BE2C (cell line): ENCODE results near the gene CYP1A1.
"Not testable (repeated sequence)": the region's sequence is repeated elsewhere in the genome, so short reads cannot be mapped to it uniquely, and the experiment has no call there.

Source experiments
- DNase-seq: peaks from one replicate; pipeline ENCODE4 v3.0.0-alpha.2; 2020
- H3K27me3 ChIP-seq: fragments of 250-450 bp; sonication (Bioruptor Pico); 2 replicates; pipeline ENCODE4 v1.5.1; 2020; ENCODE audit warnings: mild to moderate bottlenecking
- H3K36me3 ChIP-seq: fragments of 250-450 bp; sonication (Bioruptor Pico); 2 replicates; pipeline ENCODE4 v1.5.1; 2020; ENCODE audit warnings: mild to moderate bottlenecking
- H3K4me1 ChIP-seq: fragments of 250-450 bp; sonication (Bioruptor Pico); 2 replicates; pipeline ENCODE4 v1.5.1; 2020
- H3K4me3 ChIP-seq: 2 replicates; pipeline ENCODE4 v1.5.1; 2011; ENCODE audit warnings: low read depth, low read length
- H3K9me3 ChIP-seq: fragments of 250-450 bp; sonication (Bioruptor Pico); 2 replicates; pipeline ENCODE4 v1.5.1; 2020
- CTCF ChIP-seq: IDR thresholded peaks from 2 replicates; pipeline ENCODE4 v1.5.1; 2012; ENCODE audit warnings: mild to moderate bottlenecking, low read depth, low read length

Gene CYP1A1

GRCh38 chr15:74732846-74733245, 7.5 kb upstream of the CYP1A1 start:
- no peaks in the 10 kb centered on the region for H3K36me3 ChIP-seq
- H3K9me3 ChIP-seq, result 0 out of 2 replicates have a peak, but pooled peaks cover 3% of the 10 kb centered on the region
- no peak for DNase-seq
- no peak for TF ChIP-seq CTCF
- H3K4me1 ChIP-seq, result no peaks in the 10 kb centered on the region
- H3K27me3 ChIP-seq, result no peaks in the 10 kb centered on the region
- H3K4me3 ChIP-seq, result no peak overlapping the region

GRCh38 chr15:74730619-74731316, 5.4 kb upstream of the CYP1A1 start:
- Histone ChIP-seq H3K4me3 (no peak overlapping the region), H3K4me1 (no peaks in the 10 kb centered on the region), H3K9me3 (no peaks in the 10 kb centered on the region), H3K36me3 (no peaks in the 10 kb centered on the region), H3K27me3 (peaks cover 14% of the 10 kb centered on the region)
- no peak for TF ChIP-seq CTCF
- no peak for DNase-seq

GRCh38 chr15:74729372-74729771, 4.0 kb upstream of the CYP1A1 start:
- H3K4me1 ChIP-seq, H3K4me3 ChIP-seq, H3K9me3 ChIP-seq, H3K36me3 ChIP-seq, DNase-seq: not testable (repeated sequence)
- H3K27me3 ChIP-seq, result peaks cover 21% of the 10 kb centered on the region

- not testable (repeated sequence) for DNase-seq, H3K4me3 ChIP-seq, H3K9me3 ChIP-seq, H3K4me1 ChIP-seq, H3K36me3 ChIP-seq
- H3K27me3 ChIP-seq, result peaks cover 21% of the 10 kb centered on the region
These were observed 3.4 kb upstream of the CYP1A1 start for GRCh38 chr15:74728699-74729098.

- DNase-seq, result no peak
- Histone ChIP-seq H3K4me1 (no peaks in the 10 kb centered on the region), H3K36me3 (no peaks in the 10 kb centered on the region), H3K27me3 (peaks cover 21% of the 10 kb centered on the region), H3K4me3 (no peak overlapping the region), H3K9me3 (no peaks in the 10 kb centered on the region)
- TF ChIP-seq CTCF, result no peak
These were observed 2.4 kb upstream of the CYP1A1 start for GRCh38 chr15:74727727-74728126.

GRCh38 chr15:74726774-74727164, 1.4 kb upstream of the CYP1A1 start:
- Histone ChIP-seq H3K36me3 (no peaks in the 10 kb centered on the region), H3K4me3 (no peak overlapping the region), H3K4me1 (no peaks in the 10 kb centered on the region), H3K27me3 (peaks cover 21% of the 10 kb centered on the region), H3K9me3 (no peaks in the 10 kb centered on the region)
- no peak for TF ChIP-seq CTCF
- no peak for DNase-seq

- DNase-seq, result peak; percentile 37
- H3K4me1 ChIP-seq, result no peaks in the 10 kb centered on the region
- no peaks in the 10 kb centered on the region for H3K9me3 ChIP-seq
- peak overlapping the region; percentile 56 for H3K4me3 ChIP-seq
- no peak for TF ChIP-seq CTCF
- H3K36me3 ChIP-seq, result no peaks in the 10 kb centered on the region
- H3K27me3 ChIP-seq, result peaks cover 21% of the 10 kb centered on the region
These were observed 781 bp upstream of the CYP1A1 start for GRCh38 chr15:74725845-74726773.
